Midbrain (tissue), 1 donor: ENCODE measurements around the gene TSBP1.
"Not testable (repeated sequence)": the region's sequence is repeated elsewhere in the genome, so short reads cannot be mapped to it uniquely, and the experiment has no call there.

ENCODE experiments used
- DNase-seq: peaks from one replicate; lab custom pipeline; 2025; lab: John Stamatoyannopoulos, UW

TSBP1 gene

DNA sequence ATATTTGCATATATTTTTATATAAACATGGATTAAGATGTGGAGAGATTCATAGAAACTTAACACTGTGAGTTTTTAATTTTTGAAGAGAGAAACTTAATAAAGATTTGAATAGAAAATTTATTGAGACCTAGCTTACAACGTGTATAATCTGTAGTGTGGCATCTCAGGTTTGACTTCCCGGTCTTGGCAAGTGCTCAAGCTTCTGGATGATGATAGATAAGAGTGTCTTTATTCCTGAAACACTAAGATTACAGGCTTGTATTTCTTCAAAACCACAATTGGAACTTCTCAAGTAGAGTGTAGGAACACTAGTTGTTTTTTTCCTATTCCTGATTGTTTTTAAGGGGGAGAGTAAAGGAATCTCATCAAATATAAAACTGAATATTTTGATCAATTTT, 83.3 kb downstream of the TSBP1 start:
- no peak for DNase-seq

DNA sequence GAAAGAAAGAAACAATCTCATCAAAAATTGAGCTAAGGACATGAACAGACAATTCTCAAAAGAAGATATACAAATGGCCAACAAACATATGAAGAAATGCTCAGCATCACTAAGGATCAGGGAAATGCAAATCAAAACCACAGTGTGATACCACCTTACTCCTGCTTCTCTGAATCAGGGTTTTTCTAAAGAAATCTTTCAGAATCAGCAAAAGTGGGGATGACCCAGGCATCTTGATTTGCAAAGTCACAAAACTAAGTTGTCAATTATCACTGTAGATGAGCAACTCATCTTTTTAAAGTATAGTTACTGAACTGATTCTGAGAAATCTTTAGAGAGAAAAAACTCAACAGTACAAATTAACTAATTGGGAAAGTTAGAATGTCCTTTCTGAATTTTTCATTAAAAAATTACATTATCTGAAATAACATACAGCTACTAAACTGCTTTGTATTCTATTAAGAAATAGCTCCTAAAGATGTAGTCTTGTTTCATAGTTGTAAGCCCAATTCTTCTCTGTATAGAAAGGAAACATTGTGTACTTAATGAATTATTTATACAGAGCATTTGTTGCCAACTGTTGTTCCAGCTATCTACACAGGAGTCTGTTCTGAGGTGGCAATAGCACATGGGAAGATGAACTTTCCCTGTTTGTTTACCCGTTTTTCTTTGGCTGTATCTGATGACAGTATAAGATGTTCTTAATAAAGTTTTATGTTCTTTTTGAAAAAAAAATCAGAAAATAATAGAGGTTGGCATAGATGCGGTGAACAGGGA, 97.7 kb downstream of the TSBP1 start:
- peak; percentile 19 for DNase-seq

DNA sequence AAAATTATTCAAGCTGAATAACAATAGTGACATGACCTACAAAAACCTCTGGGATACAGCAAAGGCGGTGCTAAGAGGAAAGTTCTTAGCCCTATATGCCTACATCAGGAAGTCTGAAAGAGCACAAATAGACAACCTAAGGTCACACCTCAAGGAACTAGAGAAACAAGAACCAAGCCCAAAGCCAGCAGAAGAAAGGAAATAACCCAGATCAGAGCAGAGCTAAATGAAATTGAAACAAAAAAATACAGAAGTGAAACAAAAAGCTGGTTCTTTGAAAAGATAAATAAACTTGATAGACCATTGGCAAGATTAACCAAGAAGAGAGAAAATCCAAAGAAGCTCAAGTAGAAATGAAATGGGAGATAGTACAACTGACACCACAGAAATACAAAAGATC, 100.3 kb downstream of the TSBP1 start:
- DNase-seq = peak; percentile 5

DNA sequence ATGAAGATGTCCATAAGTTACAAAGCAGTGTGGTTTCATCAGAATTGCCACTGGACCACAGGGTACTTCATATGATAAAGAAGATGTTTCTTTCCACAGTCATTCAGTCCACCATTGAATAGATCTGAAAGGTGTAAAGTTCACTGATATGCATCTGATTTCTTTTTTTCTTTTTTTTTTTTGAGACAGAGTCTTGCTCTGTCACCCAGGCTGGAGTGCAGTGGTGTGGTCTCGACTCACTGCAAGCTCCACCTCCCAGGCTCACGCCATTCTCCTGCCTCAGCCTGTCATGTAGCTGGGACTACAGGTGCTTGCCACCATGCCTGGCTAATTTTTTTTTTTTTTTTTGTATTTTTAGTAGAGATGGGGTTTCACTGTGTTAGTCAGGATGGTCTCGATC, 103.2 kb downstream of the TSBP1 start:
- not testable (repeated sequence) for DNase-seq

DNA sequence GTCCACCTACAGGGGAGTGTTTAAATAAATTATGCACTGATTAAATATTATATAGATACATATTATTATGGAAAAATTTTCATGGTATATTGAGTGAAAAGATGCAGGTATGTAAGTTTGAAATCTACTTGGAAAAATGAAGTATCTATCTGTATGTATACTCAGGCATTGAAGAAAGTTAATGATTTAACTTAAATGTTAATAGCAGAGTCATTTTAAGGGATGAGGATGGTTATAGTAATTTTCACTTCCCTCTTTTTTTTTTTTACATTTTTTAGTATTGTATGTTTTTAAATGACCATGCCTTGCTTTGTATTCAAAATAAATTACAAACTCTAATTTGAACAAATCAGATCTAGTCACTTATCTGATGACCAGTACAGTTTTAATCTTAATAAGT, 104.7 kb downstream of the TSBP1 start:
- DNase-seq = no peak

DNA sequence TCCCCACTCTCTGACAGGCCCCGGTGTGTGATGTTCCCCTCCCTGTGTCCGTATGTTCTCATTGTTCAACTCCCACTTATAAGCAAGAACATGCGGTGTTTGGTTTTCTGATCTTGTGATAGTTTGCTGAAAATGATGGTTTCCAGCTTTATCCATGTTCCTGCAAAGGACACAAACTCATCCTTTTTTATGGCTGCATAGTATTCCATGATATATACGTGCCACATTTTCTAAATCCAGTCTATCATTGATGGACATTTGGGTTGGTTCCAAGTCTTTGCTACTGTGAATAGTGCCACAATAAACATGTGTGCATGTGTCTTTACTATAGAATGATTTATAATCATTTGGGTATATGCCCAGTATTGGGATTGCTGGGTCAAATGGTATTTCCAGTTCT, 114.4 kb downstream of the TSBP1 start:
- not testable (repeated sequence) for DNase-seq

DNA sequence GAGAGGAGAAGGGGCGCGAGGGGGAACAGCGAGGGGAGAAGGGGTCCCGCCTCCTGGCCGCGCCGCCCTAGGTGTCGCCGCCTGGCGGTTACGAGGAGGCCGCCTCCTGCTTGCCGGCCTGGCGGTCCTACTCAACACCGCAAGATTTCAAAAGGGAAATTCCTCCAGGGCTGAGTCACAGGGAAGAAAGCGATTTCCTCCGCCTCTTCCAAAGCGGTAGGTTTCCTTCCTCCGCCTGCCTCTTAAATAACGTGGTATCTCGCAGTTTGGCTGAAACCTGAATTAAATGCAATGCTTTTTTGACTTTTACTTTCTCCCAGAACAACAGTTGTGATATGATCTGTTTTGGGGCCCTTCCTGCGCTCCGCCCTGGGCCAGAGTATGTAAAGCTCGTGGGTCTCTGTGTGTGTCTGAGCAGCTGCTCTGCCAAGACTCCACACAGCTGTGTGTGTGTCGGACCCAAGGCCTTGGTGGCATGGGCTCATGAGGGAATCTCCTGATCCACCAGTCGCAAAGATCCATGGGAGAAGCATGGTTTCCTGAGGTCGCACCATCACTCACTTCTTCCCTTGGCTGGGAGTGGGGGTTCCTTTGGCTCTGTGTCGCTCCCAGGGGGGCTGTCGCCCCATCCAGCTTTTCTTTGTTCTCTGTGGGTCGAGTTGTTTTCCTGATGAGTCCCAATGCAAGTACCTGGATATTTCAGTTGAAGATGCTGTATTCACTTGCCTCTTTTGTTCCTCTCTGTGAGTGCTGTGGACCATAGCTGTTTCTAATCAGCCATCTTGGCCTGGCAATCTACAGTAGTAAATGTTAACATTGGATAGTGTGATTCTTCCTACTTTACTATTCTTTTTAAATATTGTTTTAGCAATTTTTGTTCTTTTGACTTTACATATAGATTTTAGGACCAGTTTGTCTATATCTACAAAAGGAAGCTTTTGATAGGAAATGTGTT, 116.2 kb downstream of the TSBP1 start:
- DNase-seq = peak; percentile 45

DNA sequence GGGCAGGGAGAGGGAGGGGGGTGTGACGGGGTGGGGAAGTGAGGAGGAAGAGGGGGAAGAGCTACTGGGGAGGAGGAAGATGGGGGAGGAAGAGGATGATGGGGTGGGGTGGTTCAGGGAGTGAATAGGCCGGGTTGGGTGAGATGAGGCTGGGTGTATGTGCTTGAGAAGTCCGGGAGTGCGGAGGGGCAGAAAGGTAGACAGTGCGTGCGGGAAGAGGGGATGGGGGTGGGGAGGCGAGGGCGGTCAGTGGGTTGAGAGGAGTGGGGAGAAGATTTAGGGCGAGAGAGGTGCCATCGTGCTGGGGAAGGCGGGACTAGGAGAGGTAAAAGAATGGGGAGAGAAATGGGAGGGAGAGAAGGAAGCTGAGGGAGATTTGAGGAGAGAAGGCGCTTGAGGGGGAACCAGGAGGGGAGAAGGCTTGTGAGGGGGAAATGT, 116.9 kb downstream of the TSBP1 start:
- peak; percentile 34 for DNase-seq

DNA sequence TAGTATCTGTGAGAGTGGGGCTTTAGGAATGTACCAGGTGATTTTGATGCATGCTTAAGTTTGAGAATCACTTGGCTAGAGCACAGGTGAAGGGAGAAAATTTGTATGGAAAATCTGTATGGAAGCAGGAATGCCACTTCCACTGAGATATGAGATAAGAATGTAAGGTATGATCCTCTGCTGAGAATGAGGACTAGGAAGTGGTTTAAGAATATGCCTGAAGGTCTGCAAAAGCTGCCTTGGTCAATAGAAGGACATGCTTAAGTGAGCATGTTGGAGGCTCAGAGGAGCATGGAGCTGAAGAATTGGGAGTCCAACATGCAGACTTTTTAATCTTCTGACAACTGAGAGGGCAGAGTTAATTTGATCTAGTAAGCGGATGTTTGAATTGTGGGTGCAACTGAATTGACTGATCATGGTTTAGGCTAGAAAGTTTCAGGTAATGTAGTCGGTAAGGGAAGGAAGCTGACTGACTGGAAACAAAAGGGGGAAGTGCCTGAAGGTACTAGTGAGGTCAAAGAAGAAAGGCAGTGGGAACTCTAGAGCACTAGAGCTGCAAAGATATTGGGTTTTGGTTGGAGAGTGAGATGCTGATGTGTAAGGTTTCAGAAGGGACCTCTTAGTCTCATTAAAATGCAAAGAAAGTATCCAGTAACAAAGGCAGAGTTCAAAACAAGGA, 119.2 kb downstream of the TSBP1 start:
- no peak for DNase-seq

DNA sequence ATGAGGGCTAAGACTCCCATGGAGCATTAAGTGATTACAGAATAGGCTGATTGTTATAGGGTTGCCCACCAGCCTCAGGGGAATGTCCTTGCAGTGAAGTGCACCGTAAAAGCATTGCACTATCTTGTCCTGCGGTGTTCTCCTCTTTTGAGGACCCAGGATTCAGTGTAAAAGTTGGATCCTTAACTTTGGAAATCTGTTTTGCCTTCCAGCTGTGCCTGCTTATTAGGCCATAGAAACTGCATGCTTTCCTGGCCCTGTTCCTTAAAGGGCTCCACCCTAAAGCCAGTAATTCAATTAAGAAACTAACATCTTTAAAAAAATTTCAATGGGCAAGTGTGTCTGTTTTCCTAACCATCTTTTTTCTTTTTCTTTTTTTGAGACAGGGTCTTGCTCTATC, 122.4 kb downstream of the TSBP1 start:
- no peak for DNase-seq

DNA sequence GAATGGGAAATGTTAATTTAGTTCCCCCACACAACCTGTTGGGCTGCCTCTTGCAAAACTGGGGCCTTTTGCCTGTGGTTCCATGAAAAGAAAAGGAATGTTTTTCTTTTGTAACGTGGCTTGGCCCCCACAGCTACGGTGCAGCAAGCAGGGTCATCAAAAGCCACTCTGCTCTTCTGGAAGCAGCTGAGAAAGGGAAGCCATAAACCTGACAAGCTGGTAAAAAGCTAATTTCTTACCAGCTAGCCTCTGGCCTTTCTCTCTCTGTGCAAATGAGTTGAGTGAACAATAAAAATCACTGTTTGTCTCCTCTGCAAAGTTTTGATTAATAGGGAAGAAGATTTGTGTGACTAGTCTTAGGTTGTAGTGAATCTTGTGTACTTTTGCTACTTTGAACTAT, 124.3 kb downstream of the TSBP1 start:
- DNase-seq = no peak

DNA sequence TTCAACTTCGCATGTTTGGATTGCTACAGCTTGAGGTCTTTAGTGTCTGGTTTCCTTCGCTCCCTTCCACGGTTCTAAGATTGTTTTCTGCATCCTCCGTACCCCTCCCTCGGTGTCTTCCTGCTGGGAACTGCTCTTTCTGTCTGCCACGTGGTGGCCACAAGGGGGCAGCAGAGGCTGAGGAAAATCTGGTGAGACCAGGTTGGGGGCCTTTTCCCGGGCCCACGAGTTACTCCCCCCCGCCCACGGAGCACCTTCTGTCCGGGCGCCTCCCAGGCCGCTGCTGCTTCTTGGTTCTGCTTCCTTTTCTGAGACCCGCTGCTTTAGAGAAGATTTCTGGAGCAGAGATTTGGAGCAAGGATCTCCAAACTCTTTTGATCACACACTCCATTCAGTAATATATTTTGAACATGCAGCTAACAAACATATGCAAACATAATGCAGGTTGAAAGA, 126.7 kb downstream of the TSBP1 start:
- peak; percentile 80 for DNase-seq

DNA sequence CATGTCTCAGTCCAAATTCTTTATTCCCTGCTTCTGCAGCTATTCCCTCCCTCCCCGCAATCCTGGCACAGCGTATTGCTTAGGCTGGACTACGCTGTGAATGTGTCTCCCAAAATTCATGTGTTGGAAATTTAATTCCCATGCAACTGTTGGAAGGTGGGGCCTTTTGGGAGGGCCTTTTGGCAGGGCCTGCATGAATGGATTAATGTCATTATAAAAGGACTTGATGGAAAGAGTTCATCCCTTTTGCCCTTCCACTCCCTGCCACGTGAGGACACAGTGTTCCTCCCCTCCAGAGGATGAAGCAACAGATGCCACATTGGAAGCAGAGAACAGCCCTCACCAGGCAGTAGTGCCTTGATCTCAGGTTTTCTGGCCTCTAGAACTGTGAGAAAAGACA, 127.4 kb downstream of the TSBP1 start:
- DNase-seq = no peak
